Fibroblast of skin of left biceps (primary cell): Measurements from ENCODE around the gene NUTM1.
"Not testable (repeated sequence)": the region's sequence is repeated elsewhere in the genome, so short reads cannot be mapped to it uniquely, and the experiment has no call there.

Experiments
- DNase-seq, 2 experiments: peaks; one replicate each; pipeline ENCODE4 v3.0.0-alpha.2; 2013; ENCODE audit warnings: low read depth in 2 of 2

The NUTM1 gene

DNA sequence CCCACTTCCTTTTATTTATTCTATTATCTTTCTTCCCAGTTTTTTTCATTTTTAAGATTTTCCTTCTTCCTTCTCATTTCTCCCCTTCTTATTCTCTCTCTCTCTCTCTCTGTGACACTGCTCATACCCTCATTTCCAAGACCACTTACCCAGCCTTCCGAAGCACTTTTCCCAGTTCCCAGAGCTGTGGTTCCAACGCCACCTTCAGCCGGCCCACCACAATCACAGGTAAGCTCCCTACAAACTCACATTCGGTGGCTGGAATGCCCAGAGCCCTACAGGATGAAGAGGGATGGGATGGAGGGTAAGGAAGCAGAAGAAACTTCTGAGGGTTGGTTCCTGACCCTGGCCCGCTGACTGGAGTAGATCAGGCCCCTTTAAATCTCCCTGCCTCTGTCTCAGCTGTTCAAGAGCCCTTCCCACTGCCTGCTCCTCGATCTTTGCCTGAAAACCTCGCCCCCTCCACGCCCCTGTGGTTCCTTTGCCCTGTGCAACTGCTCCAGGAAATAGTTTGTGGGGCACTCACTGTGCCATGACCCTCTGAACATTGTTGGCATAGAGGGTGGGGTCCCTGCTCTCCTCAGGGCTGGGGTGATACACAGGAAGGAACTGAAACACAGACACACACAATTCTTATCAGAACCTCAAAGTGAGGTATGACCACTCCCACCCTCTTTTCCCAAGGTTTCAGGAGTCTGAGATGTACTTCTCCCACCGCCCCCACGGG lies 19.1 kb downstream of the NUTM1 start:
- no peak for DNase-seq

- no peak for DNase-seq
Observed at GRCh38 chr15:34364041-34364440, 20.9 kb downstream of the NUTM1 start.

DNA sequence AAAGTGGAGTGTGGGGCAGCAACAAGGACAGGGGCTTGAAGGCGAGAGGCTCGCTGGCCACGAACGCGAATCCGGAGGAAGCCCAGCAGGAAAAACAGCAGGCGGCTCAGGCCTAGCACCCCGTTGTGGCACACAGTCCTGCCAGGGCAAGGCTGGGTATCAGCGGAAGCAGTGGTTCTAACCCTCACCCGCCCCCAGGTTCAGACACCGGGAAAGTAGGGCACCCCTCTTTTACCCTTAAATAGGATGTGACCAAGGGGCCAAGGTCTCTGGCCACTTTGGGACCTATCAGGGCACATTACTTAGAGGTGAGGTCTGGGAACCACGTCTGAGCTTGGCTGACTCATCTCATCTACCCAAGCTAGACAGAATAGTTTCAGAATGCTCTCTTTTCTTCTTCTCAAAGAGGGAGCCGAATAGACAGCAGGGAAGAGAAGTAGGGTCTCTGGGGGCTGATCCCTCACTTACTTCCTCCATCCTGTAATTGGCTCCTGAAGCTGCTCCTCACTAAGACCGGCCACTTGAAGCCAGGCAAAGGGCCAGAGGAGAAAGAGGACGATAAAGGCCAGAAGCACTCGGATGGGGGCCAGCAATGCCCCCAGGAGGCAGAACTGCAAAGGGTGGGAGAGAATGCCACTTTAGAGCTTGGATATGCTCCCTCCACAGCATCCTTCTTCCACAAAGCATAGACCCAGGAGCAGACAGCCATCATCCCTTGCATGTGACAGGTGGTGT lies 22.1 kb downstream of the NUTM1 start:
- no peak for DNase-seq

GRCh38 chr15:34365836-34366235 lies 22.7 kb downstream of the NUTM1 start:
- no peak for DNase-seq

GRCh38 chr15:34366271-34367065 lies 23.4 kb downstream of the NUTM1 start:
- peak in 1 of 2 experiments; percentile 12 for DNase-seq

DNA sequence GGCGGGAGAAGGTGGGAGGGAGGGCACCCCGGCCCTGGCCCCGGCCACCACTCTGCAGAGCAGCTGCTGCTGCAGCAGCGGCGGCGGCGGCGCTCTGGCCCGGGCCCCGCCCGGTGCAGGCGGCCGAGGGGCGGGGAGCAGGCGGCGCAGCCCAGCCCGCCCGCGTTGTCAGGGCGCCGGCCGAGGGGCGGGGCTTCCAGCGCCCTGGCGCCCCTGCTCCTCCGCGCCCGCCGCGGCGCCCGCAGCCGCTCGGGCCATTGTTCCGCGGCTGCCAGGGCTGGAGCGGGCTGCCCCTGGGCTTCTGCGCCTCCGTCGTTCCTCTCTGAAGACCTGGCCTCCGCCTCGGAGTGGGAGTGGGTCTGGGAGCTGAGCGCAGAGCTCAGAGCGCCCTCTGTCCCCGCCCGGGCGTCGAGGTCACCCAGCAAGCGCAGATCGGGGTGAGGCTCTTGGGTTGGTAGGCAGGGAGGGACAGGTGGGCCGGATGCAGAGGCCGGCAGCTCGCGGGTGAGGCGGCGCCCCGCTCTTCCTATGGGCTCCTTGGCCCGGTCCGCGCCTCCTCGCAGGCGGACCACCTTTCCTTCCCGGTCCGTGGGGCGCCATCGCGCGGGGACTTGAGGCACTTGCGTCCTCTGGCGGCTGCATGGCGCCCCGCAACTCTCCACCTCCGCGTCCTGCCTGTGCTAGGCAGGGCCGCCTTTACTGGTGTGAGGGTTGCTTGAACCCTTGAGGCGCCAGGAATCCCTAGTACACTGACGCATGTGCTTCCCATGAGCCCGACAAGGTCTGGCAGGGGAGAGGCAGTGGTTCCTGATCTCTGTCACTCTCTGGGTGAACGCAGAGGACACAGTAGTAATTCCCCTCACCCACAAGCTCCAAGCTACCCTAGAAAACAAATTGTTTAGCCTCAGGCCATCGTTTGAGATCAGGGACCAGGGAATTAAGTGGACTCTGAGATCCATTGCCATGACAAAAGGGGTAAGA lies 24.3 kb downstream of the NUTM1 start, which contains the start of gene LPCAT4:
Gene LPCAT4 (minus strand): TSS at position 96 of the 981 bp plus-strand sequence. CDS start 96 bp downstream, outside the sequence.
- DNase-seq: peak; percentile 38 to 43

GRCh38 chr15:34370129-34370528 lies 27.0 kb downstream of the NUTM1 start:
- no peak for DNase-seq

DNA sequence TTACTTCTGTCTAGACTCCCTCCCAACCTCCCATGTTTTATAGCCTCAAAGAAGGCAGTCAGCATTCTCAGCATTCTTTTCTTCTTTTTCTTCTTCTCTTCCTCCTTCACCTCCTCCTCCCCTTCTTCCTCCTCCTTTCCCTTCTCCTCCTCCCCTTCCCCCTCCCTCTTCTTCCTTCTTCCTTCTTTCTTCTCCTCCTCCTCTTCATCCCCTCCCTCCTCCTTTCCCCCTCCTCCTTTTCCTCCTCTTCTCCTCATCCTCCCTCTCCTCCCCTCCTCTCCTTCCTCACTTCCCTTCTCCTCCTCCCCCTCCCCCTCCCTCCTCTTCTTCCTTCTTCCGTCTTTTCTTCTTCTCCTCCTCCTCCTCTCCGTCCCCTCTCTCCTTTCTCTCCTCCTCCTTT lies 27.5 kb downstream of the NUTM1 start:
- no peak for DNase-seq

DNA sequence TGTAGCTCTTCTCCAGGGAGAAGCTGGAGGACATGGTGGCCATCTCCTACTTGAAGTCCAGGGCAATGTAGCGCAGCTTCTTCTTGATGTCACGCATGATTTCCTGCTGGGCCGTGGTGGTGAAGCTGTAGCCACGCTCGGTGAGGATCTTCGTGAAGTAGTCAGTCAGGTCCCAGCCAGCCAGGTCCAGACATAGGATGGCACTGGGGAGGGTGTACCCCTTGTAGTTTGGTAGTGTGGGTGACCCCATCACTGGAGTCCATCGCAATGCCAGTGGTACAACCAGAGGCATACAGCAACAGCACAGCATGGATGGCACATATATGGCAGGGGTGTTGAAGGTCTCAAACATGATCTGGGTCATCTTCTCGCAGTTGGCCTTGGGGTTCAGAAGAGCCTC lies 30.8 kb downstream of the NUTM1 start:
- DNase-seq: no peak

- no peak for DNase-seq
Observed at GRCh38 chr15:34374816-34375215, 31.7 kb downstream of the NUTM1 start.

DNA sequence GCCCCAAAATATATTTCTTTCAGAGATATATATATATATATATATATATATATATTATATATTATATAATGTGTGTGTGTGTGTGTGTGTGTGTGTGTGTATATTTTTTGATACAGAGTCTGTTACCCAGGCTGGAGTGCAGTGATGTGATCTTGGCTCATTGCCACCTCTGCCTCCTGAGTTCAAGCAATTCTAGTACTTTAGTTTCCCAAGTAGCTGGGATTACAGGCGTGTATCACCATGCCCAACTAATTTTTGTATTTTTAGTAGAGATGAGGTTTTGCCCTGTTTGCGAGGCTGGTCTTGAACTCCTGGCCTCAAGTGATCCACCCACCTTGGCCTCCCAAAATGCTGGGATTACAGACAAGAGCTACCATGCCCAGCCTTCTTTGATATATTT lies 32.4 kb downstream of the NUTM1 start:
- DNase-seq: not testable (repeated sequence)

DNA sequence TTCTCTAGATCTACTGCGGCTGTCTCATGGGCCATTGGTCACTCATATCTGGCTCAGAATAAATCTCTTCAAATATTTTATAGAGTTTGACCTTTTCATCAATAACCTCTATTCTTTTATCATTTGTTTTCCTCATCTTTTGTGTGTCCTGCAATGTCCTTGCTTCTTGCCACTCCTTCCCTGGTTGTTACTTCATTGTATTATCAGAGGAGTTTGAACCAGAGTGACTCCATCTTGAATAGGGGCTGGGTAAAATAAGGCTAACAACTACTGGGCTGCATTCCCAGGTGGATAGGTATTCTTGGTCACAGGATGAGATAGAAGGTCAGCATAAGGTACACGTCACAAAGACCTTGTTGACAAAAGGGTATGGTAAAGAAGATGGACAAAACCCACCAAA lies 33.7 kb downstream of the NUTM1 start:
- DNase-seq: no peak

DNA sequence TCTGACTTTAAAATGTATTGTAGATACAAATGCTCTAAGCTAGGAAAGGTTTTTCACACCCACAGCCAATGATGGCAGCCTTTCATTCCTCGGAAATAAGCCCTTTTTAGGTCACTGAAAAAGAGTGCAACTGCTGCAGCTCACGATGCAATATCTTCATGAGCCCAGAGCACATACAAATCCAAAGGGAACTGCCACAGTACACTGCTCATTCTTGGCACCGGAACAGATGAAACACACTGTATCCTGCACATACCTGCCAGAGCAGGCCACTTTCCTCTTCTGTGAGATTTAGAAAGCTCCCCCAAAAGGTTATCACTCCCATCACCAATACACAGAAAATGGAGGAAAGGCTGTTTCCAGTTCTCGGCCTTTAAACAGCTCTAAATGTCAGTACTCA lies 37.4 kb downstream of the NUTM1 start:
- not testable (repeated sequence) for DNase-seq

DNA sequence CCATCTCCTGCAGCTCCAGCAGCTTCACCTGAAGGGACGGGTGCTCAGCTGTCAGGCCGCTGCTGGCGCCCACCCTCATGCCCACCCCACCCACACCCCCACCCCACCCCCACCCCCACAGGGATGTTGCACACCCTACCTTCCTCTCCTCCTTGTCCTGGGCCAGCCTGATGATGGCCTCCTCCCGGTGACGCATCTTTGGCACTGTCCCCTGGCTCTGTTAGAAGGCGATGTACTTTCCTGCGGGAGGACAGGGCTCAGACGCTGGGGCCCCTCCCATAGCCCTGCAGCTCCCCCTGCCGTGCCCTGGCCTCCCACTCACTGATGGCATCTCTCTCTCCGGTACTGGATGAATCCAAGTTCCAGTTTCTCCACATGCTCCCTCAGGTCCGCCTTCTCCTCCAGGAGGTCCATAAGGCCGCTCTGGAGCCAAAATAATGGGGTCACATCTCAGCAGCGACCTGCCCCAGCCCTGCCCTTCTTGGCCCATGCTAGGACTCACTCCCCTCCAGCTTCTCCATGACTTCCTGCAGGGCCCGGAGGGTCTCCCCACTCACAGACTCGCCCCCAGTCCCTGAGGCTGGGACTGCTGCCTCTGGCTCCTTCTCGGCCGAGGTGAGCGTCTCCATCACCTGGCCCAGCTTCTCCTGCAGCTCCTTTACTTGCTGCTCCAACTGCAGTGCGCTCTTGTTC lies 38.9 kb downstream of the NUTM1 start:
- DNase-seq: not testable (repeated sequence)

GRCh38 chr15:34389594-34390086 lies 46.5 kb downstream of the NUTM1 start:
- not testable (repeated sequence) for DNase-seq

DNA sequence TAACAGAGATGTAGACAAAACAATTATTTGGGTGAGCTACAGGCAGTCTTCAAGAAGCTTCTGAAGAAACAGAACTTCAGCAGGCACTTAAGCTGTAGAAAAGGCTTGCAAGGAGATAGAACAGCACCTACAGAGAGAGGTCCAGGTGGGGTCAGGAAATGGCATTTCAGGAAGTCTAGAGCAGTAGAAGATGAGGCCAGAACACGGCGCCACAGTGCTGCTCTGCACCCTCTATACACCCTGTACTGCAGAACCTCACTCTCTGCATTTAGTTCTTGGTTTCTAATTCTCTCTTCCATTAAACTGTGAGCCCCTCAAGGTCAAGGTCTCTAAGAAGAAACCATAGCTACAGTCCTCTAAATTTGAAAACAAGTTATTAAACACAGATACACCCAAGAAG lies 49.9 kb downstream of the NUTM1 start:
- not testable (repeated sequence) for DNase-seq

- DNase-seq: not testable (repeated sequence)
Observed at GRCh38 chr15:34397637-34398259, 54.6 kb downstream of the NUTM1 start.

DNA sequence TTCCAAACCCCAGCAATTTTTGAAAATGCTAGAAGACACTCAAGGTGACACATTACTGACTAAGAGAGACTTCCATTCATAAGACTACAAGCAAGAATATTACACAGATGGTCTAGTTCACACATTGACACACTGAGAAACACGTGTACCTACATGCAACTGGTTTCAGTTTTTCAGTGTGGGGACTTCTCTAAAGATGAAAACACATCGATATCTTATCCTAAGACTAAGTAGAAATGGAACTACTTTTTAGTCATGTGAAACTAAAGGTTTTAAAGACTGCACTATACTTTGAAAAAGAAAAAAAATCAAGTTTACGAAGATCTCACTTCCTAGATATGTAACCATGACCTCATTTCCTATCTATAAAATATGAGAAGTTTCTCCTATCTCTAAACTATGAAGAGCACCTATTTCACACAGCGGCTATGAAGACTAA lies 60.1 kb downstream of the NUTM1 start:
- DNase-seq: not testable (repeated sequence)

DNA sequence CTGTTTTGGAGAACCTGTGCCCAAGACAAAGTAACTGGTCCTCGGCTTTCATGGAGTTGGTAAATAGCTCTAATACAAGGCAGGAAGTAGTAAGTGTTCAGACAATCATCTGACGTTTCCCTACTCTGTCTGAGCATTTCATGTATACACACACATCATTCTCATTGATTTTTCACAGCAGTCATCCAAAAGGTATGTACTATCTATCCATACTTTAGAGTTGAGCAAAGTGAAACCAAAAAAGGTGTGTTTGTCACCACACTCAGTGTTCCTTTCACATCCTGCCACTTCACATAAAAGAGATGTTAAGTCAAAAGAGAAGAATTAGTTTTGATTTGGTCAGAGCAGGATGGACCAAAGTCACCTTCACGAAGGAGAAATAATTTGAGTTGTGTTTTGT lies 60.8 kb downstream of the NUTM1 start:
- DNase-seq: not testable (repeated sequence)
